K562 (cell line): ENCODE data around the gene MSX1. TPM values are rescaled to one million over a fixed set of nuclear protein-coding genes. Genes with fewer than 3 reads are reported as not detected.

Experiments used
- ATAC-seq: fragments of 200-7000 bp; cut with Tn5 transposase; 3 replicates; pipeline ENCODE4 v1.9.1; 2020; ENCODE audit warnings: moderate library complexity
- BruUV-seq: library from RNA; stranded (reverse); fragments of 400-500 nt; replicated peaks from 2 replicates; lab custom pipeline; 2021; lab: Mats Ljungman, UMichigan
- CTCF ChIA-PET: fragments of 300-600 bp; formaldehyde crosslinking; extraction: SDS; loops from one replicate; lab custom pipeline; 2021; ENCODE audit warnings: low intra/inter-chr PET ratio; lab: Yijun Ruan, JAX
- POLR2A ChIA-PET: fragments of 300-600, 350-650 bp; sonication (Branson Sonifier 250); formaldehyde crosslinking; extraction: SDS; loops from one replicate; lab custom pipeline; 2021; ENCODE audit warnings: antibody characterized with exemption, inconsistent platforms; lab: Yijun Ruan, JAX
- DNase-seq, 4 experiments: peaks; one replicate each; pipeline versions ENCODE4 v3.0.0 to v3.0.0-alpha.2; 2011 to 2018; ENCODE audit warnings: low spot score in 3 of 4, mixed read lengths in 3 of 4; ENCODE audit errors: extremely low read depth in 1 of 4
- FAIRE-seq: peaks from 2 replicates; lab custom pipeline; 2011; peaks lifted over from hg19 to GRCh38; lab: Jason Lieb, UNC
- H2AFZ ChIP-seq: 2 replicates; pipeline ENCODE4 v1.6.0; 2011; ENCODE audit warnings: low read depth, low read length, control low read depth, inconsistent platforms
- H3K27ac ChIP-seq: fragments of 200-600 bp; 3 replicates; pipeline ENCODE4 v1.8.0; 2011; ENCODE audit warnings: low read depth, mild to moderate bottlenecking, control low read depth, inconsistent platforms, low read length, moderate library complexity, mixed read lengths; ENCODE audit errors: extremely low read depth
- H3K27me3 ChIP-seq, 2 experiments: fragments of 300-600 bp in 1 of 2; 2 replicates in 1 of 2; 3 replicates in 1 of 2; pipeline versions ENCODE4 v1.6.0 to v1.8.0; 2011; ENCODE audit warnings: inconsistent platforms in 2 of 2, low read length in 2 of 2, mild to moderate bottlenecking in 1 of 2, mixed read lengths in 1 of 2, moderate library complexity in 1 of 2; ENCODE audit not compliant: control insufficient read depth in 2 of 2, insufficient read depth in 2 of 2
- H3K36me3 ChIP-seq: fragments of 300-600 bp; 3 replicates; pipeline ENCODE4 v1.8.0; 2011; ENCODE audit warnings: mild to moderate bottlenecking, low read length, inconsistent platforms; ENCODE audit not compliant: control insufficient read depth, insufficient read depth
- H3K4me1 ChIP-seq, 2 experiments: fragments of 200-600 bp in 1 of 2; replicated peaks in 1 of 2; 2 replicates in 1 of 2; 3 replicates in 1 of 2; pipeline versions ENCODE4 v1.5.1 to v1.8.0; 2011; ENCODE audit warnings: inconsistent platforms in 2 of 2, low read length in 2 of 2, mild to moderate bottlenecking in 1 of 2, mixed read lengths in 1 of 2, moderate library complexity in 1 of 2; ENCODE audit not compliant: control insufficient read depth in 2 of 2, insufficient read depth in 2 of 2
- H3K4me2 ChIP-seq: 2 replicates; pipeline ENCODE4 v1.6.1; 2011; ENCODE audit warnings: low read length, control low read depth, inconsistent platforms, mixed read lengths; ENCODE audit not compliant: insufficient read depth
- H3K4me3 ChIP-seq: fragments of 200-600 bp; sonication (generic), shearing (Covaris generic); 2 replicates; pipeline ENCODE4 v1.5.1; 2016; ENCODE audit warnings: control low read depth, inconsistent platforms
- H3K79me2 ChIP-seq: fragments of 200-600 bp; 3 replicates; pipeline ENCODE4 v1.8.0; 2011; ENCODE audit warnings: low read length, inconsistent platforms; ENCODE audit not compliant: control insufficient read depth, insufficient read depth
- H3K9ac ChIP-seq, 2 experiments: 2 replicates each; pipeline versions ENCODE4 v1.6.0 to v1.6.1; 2011; ENCODE audit warnings: low read depth in 2 of 2, low read length in 2 of 2, control low read depth in 1 of 2, inconsistent platforms in 1 of 2, mild to moderate bottlenecking in 1 of 2, mixed read lengths in 1 of 2; ENCODE audit not compliant: insufficient read depth in 1 of 2
- H3K9me1 ChIP-seq: one replicate; pipeline ENCODE4 v1.6.0; 2011; ENCODE audit warnings: inconsistent platforms, mild to moderate bottlenecking, low read length, moderate library complexity; ENCODE audit not compliant: control insufficient read depth, insufficient read depth
- H3K9me3 ChIP-seq: replicated peaks from 2 replicates; pipeline ENCODE4 v1.5.1; 2011; ENCODE audit warnings: low read depth, low read length, inconsistent platforms; ENCODE audit not compliant: control insufficient read depth, insufficient read depth
- H4K20me1 ChIP-seq: replicated peaks from 2 replicates; pipeline ENCODE4 v1.6.1; 2011; ENCODE audit warnings: low read length, inconsistent platforms, mixed read lengths; ENCODE audit not compliant: control insufficient read depth, insufficient read depth
- ARID1B ChIP-seq: fragments of 450-650 bp; IDR thresholded peaks from 2 replicates; pipeline ENCODE4 v1.6.1; 2016; ENCODE audit warnings: antibody characterized with exemption, mild to moderate bottlenecking, inconsistent platforms
- CBX8 ChIP-seq: fragments of 200-600 bp; sonication (generic); IDR thresholded peaks from 2 replicates; pipeline ENCODE4 v1.6.1; 2012; ENCODE audit warnings: borderline replicate concordance, mixed run types, low read depth, mild to moderate bottlenecking, moderate library complexity, mixed read lengths, low read length, control low read depth, inconsistent platforms; ENCODE audit not compliant: poor library complexity, severe bottlenecking; ENCODE audit errors: extremely low read depth
- CUX1 ChIP-seq: fragments of 200-800 bp; sonication (Bioruptor generic); IDR thresholded peaks from 2 replicates; pipeline ENCODE4 v1.6.1; 2016; ENCODE audit warnings: missing genetic modification characterization, missing compliant biosample characterization
- DEAF1 ChIP-seq: fragments of 450-650 bp; formaldehyde crosslinking; IDR thresholded peaks from 2 replicates; pipeline ENCODE4 v1.4.0; 2020; ENCODE audit warnings: mild to moderate bottlenecking, moderate library complexity
- FOXK2 ChIP-seq, 2 experiments: fragments of 450-650 bp; IDR thresholded peaks in 1 of 2; conservative IDR thresholded peaks in 1 of 2; 2 replicates each; pipeline ENCODE4 v1.6.1; 2016; ENCODE audit warnings: low read depth in 2 of 2, mild to moderate bottlenecking in 1 of 2
- GABPB1 ChIP-seq: sonication (generic); formaldehyde crosslinking; IDR thresholded peaks from 2 replicates; pipeline ENCODE4 v1.8.0; 2022; ENCODE audit warnings: mild to moderate bottlenecking, missing genetic modification reagents
- MBD1 ChIP-seq: fragments of 250-450 bp; sonication (Bioruptor Pico); IDR thresholded peaks from 2 replicates; pipeline ENCODE4 v1.8.0; 2022; ENCODE audit warnings: inconsistent platforms
- RBM22 ChIP-seq: fragments of 200-400 bp; formaldehyde crosslinking; IDR thresholded peaks from 2 replicates; pipeline ENCODE4 v1.6.1; 2018; ENCODE audit warnings: low read length, low read depth; ENCODE audit not compliant: poor library complexity, severe bottlenecking
- SMARCC2 ChIP-seq: fragments of 450-650 bp; IDR thresholded peaks from 2 replicates; pipeline ENCODE4 v1.6.1; 2017; ENCODE audit warnings: antibody characterized with exemption, moderate library complexity, mild to moderate bottlenecking, low read depth
- SNAPC5 ChIP-seq: fragments of 250-450 bp; sonication (Bioruptor Pico); IDR thresholded peaks from 2 replicates; pipeline ENCODE4 v1.8.0; 2021; ENCODE audit warnings: moderate library complexity, mild to moderate bottlenecking, inconsistent platforms
- SUPT5H ChIP-seq: fragments of 450-650 bp; IDR thresholded peaks from 2 replicates; pipeline ENCODE4 v1.6.1; 2016
- TAF15 ChIP-seq: fragments of 200-400 bp; formaldehyde crosslinking; IDR thresholded peaks from 2 replicates; pipeline ENCODE4 v1.6.1; 2017; ENCODE audit warnings: mild to moderate bottlenecking, low read depth, low read length, moderate library complexity
- TBP ChIP-seq: optimal IDR thresholded peaks from 2 replicates; pipeline ENCODE3; 2011; ENCODE audit warnings: low read depth, low read length, improper control_type of control experiment
- ZNF263 ChIP-seq: sonication (generic); formaldehyde crosslinking; IDR thresholded peaks from 2 replicates; pipeline ENCODE4 v1.8.0; 2022; ENCODE audit warnings: mild to moderate bottlenecking, missing genetic modification reagents, borderline replicate concordance
- WGBS: fragments of 100-300 bp; shearing (Covaris generic); methylation state at CpG from one replicate; pipeline ENCODE4 v1.1.6; 2016; ENCODE audit warnings: low coverage, mixed read lengths; ENCODE audit not compliant: insufficient coverage; ENCODE audit errors: missing lambda C conversion rate; 5-methylcytosine and 5-hydroxymethylcytosine counted together
- in situ Hi-C: fragments of 300-500 bp; cut with MboI; formaldehyde crosslinking; loops from 4 replicates; pipeline ENCODE4 v1.15.0; 2018; ENCODE audit warnings: inconsistent platforms, mixed read lengths
- intact Hi-C: fragments of 100-400 bp; cut with micrococcal nuclease; formaldehyde crosslinking; loops from 2 replicates; pipeline ENCODE4 v1.14.2; 2022
- polyA plus RNA-seq, 8 experiments: library from polyadenylated mRNA; depleted of rRNA in 4 of 8; stranded (reverse) in 5 of 8; unstranded in 3 of 8; fragments of >200 nt; fragmentation: Nextera tagmentation in 2 of 8; fragmentation: Illumina TruSeq in 1 of 8; extraction: Ambion mirVana in 2 of 8; extraction: Trizol in 1 of 8; gene quantifications; 2 replicates each; pipeline versions ENCODE4 v1.2.1 to v1.2.3, GENCODE V29; 2011 to 2014; ENCODE audit warnings: inconsistent platforms in 1 of 8, missing spikeins in 1 of 8
- total RNA-seq, 7 experiments: library from RNA; depleted of rRNA in 6 of 7; stranded (reverse); fragments of >200 nt in 6 of 7; fragmentation: Illumina TruSeq in 2 of 7; extraction: Trizol in 2 of 7; gene quantifications; 2 replicates each; pipeline versions ENCODE4 v1.2.1 to v1.2.3, GENCODE V29; 2011 to 2021; ENCODE audit warnings: low replicate concordance in 1 of 7

Gene MSX1
- total and polyA plus RNA-seq, 9 of the 15 experiments (the other 6 are each of a cell fraction or from before 2014, with no cell fraction given), result 1.3 to 6.3 (median 2.3) TPM

- BruUV-seq, result no TSS peak
- FAIRE-seq (no peak), ATAC-seq (no peak), DNase-seq (no peak)
- H3K36me3 ChIP-seq, result no peaks in the 10 kb centered on the region
- H3K4me1 ChIP-seq, result peaks cover 4 to 14% of the 10 kb centered on the region in 2 experiments; a peak in 3 of 5 replicates
- no peak overlapping the region for H3K4me2 ChIP-seq
- POLR2A ChIA-PET, result no interaction called here
- intact Hi-C loops (no loop called here), in situ Hi-C loops (no loop called here)
- no peak overlapping the region for H2AFZ ChIP-seq
- 12% methylated on average over 8 of the region's 8 CpGs for WGBS
- H3K9ac ChIP-seq, result no peak overlapping the region
- H4K20me1 ChIP-seq, result peaks cover 17% of the 10 kb centered on the region
- no peak overlapping the region for H3K4me3 ChIP-seq
- H3K9me1 ChIP-seq, result no peaks in the 10 kb centered on the region
- no peak overlapping the region for H3K27ac ChIP-seq
- H3K27me3 ChIP-seq, result peaks cover 13 to 50% of the 10 kb centered on the region in 2 experiments; a peak in 4 of 5 replicates
- CTCF ChIA-PET, result no interaction called here
- no peaks in the 10 kb centered on the region for H3K79me2 ChIP-seq
- no peaks in the 10 kb centered on the region for H3K9me3 ChIP-seq
- TF ChIP-seq DEAF1 (no peak), TBP (no peak), CUX1 (CRISPR knock-in tag) (no peak), CBX8 (no peak), RBM22 (no peak), SMARCC2 (no peak), MBD1 (CRISPR knock-in tag) (no peak), SNAPC5 (CRISPR knock-in tag) (no peak), TAF15 (no peak), ARID1B (no peak), FOXK2 (conservative IDR thresholded peaks at IDR 0.05 in 1 of 2, IDR thresholded peaks at IDR 0.05 in 1 of 2; ENCODE audit: low read depth in 2 of 2) (no peak), SUPT5H (no peak), GABPB1 (CRISPR knock-in tag) (no peak), ZNF263 (CRISPR knock-in tag) (no peak)
Observed at GRCh38 chr4:4848540-4848939, 10.9 kb upstream of the MSX1 start.
